Esophagus squamous epithelium (tissue), 4 donors: ENCODE data around the gene ZNF296.

Experiments used
- POLR2A ChIP-seq, 4 donors: fragments of 450-650 bp; IDR thresholded peaks; one replicate each; pipeline ENCODE4 v1.6.1; 2017; ENCODE audit warnings: antibody characterized with exemption in 4 of 4, mild to moderate bottlenecking in 4 of 4, moderate library complexity in 3 of 4
- TF ChIP-seq, protein P1 (sequence below), 6 experiments: fragments of 450-650 bp in 4 of 6; fragments of 200-600 bp in 2 of 6; sonication (generic) in 2 of 6; IDR thresholded peaks; one replicate each; pipeline ENCODE4 v1.5.1; 2016 to 2019; ENCODE audit warnings: antibody characterized with exemption in 6 of 6, mild to moderate bottlenecking in 4 of 6, moderate library complexity in 4 of 6

GRCh38 chr19:45100846-45101252 lies 24.6 kb upstream of the ZNF296 start:
- TF ChIP-seq, protein P1, sequence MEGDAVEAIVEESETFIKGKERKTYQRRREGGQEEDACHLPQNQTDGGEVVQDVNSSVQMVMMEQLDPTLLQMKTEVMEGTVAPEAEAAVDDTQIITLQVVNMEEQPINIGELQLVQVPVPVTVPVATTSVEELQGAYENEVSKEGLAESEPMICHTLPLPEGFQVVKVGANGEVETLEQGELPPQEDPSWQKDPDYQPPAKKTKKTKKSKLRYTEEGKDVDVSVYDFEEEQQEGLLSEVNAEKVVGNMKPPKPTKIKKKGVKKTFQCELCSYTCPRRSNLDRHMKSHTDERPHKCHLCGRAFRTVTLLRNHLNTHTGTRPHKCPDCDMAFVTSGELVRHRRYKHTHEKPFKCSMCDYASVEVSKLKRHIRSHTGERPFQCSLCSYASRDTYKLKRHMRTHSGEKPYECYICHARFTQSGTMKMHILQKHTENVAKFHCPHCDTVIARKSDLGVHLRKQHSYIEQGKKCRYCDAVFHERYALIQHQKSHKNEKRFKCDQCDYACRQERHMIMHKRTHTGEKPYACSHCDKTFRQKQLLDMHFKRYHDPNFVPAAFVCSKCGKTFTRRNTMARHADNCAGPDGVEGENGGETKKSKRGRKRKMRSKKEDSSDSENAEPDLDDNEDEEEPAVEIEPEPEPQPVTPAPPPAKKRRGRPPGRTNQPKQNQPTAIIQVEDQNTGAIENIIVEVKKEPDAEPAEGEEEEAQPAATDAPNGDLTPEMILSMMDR (IDR thresholded peaks at IDR 0.05): no peak
- no peak for TF ChIP-seq POLR2A (IDR thresholded peaks at IDR 0.05)
